GM21367 (cell line): ENCODE data around the gene ZDHHC24.

Experiments used
- ATAC-seq: cut with Tn5 transposase; IDR thresholded peaks from one replicate; pipeline ENCODE4 v1.9.1; 2021; ENCODE audit not compliant: unreplicated experiment

The ZDHHC24 gene

GRCh38 chr11:66567787-66568123, 21.9 kb upstream of the ZDHHC24 start:
- no peak for ATAC-seq

GRCh38 chr11:66566221-66566620, 20.4 kb upstream of the ZDHHC24 start:
- no peak for ATAC-seq

GRCh38 chr11:66564984-66565383, 19.1 kb upstream of the ZDHHC24 start:
- no peak for ATAC-seq

GRCh38 chr11:66564538-66564937, 18.7 kb upstream of the ZDHHC24 start:
- no peak for ATAC-seq

- no peak for ATAC-seq
These were observed 18.0 kb upstream of the ZDHHC24 start for GRCh38 chr11:66563832-66564231.

- no peak for ATAC-seq
These were observed 17.2 kb upstream of the ZDHHC24 start for GRCh38 chr11:66562907-66563583.

GRCh38 chr11:66562275-66562674, 16.4 kb upstream of the ZDHHC24 start:
- ATAC-seq, result no peak

GRCh38 chr11:66561975-66562248, 16.1 kb upstream of the ZDHHC24 start:
- no peak for ATAC-seq

- ATAC-seq, result no peak
These were observed 15.5 kb upstream of the ZDHHC24 start for GRCh38 chr11:66561178-66561974.

- ATAC-seq, result no peak
These were observed 14.2 kb upstream of the ZDHHC24 start for GRCh38 chr11:66559866-66560676.

GRCh38 chr11:66559142-66559865, 13.5 kb upstream of the ZDHHC24 start:
- no peak for ATAC-seq

- no peak for ATAC-seq
These were observed 12.0 kb upstream of the ZDHHC24 start for GRCh38 chr11:66557733-66558326.

GRCh38 chr11:66556086-66556485, 10.2 kb upstream of the ZDHHC24 start:
- no peak for ATAC-seq

- ATAC-seq, result no peak
These were observed 9.6 kb upstream of the ZDHHC24 start for GRCh38 chr11:66555416-66555815.

- no peak for ATAC-seq
These were observed 8.8 kb upstream of the ZDHHC24 start for GRCh38 chr11:66554602-66555001.

GRCh38 chr11:66550887-66551286, 5.0 kb upstream of the ZDHHC24 start:
- no peak for ATAC-seq

GRCh38 chr11:66549696-66550095, 3.8 kb upstream of the ZDHHC24 start:
- ATAC-seq, result no peak

- no peak for ATAC-seq
These were observed 3.2 kb upstream of the ZDHHC24 start for GRCh38 chr11:66548774-66549630.

- ATAC-seq, result no peak
These were observed 2.2 kb upstream of the ZDHHC24 start for GRCh38 chr11:66548041-66548440.

GRCh38 chr11:66547662-66548009, 1.8 kb upstream of the ZDHHC24 start:
- ATAC-seq, result no peak
